Measurements from ENCODE around the gene IL12RB1.

- TF ChIP-seq CTCF (CRISPR knock-in tag; IDR thresholded peaks at IDR 0.05) = no peak
- no peak for TF ChIP-seq SIN3A (IDR thresholded peaks at IDR 0.05; ENCODE audit: borderline replicate concordance, low read depth, low read length)
- no peak for TF ChIP-seq MXI1 (IDR thresholded peaks at IDR 0.05; ENCODE audit: borderline replicate concordance, low read depth, low read length)
- no peak for TF ChIP-seq ZFX (CRISPR knock-in tag; IDR thresholded peaks at IDR 0.05; ENCODE audit: low read depth)
- no peak for TF ChIP-seq RAD21 (CRISPR knock-in tag; IDR thresholded peaks at IDR 0.05)
- TF ChIP-seq ZNF512 (CRISPR knock-in tag; IDR thresholded peaks at IDR 0.05) = no peak
These were observed 33.0 kb downstream of the IL12RB1 start for GRCh38 chr19:18053576-18054219.
